Measurements from ENCODE around the gene MAML2.

MAML2 gene

GRCh38 chr11:96232132-96232531 lies 110.9 kb downstream of the MAML2 start:
- DNase-seq = no peak

GRCh38 chr11:96230686-96231085 lies 112.3 kb downstream of the MAML2 start:
- no peak for DNase-seq

GRCh38 chr11:96229354-96229977 lies 113.5 kb downstream of the MAML2 start:
- DNase-seq = no peak

- DNase-seq = no peak
Measured at GRCh38 chr11:96228910-96229309, 114.1 kb downstream of the MAML2 start.

- no peak for DNase-seq
Measured at GRCh38 chr11:96228473-96228891, 114.5 kb downstream of the MAML2 start.

- no peak for DNase-seq
Measured at GRCh38 chr11:96227244-96227643, 115.8 kb downstream of the MAML2 start.

GRCh38 chr11:96223083-96223482 lies 119.9 kb downstream of the MAML2 start:
- no peak for DNase-seq

- no peak for DNase-seq
Measured at GRCh38 chr11:96222102-96222501, 120.9 kb downstream of the MAML2 start.

- DNase-seq = no peak
Measured at GRCh38 chr11:96221244-96222070, 121.5 kb downstream of the MAML2 start.

GRCh38 chr11:96219981-96220623 lies 122.9 kb downstream of the MAML2 start:
- DNase-seq = no peak

- no peak for DNase-seq
Measured at GRCh38 chr11:96218901-96219300, 124.1 kb downstream of the MAML2 start.

- DNase-seq = no peak
Measured at GRCh38 chr11:96218006-96218405, 125.0 kb downstream of the MAML2 start.

- no peak for DNase-seq
Measured at GRCh38 chr11:96217206-96217605, 125.8 kb downstream of the MAML2 start.

GRCh38 chr11:96215826-96216225 lies 127.2 kb downstream of the MAML2 start:
- no peak for DNase-seq

GRCh38 chr11:96215110-96215782 lies 127.7 kb downstream of the MAML2 start:
- DNase-seq = no peak

GRCh38 chr11:96214777-96215109 lies 128.3 kb downstream of the MAML2 start:
- DNase-seq = no peak

- no peak for DNase-seq
Measured at GRCh38 chr11:96213500-96213899, 129.5 kb downstream of the MAML2 start.

- peak; percentile 25 for DNase-seq
Measured at GRCh38 chr11:96211436-96211835, 131.6 kb downstream of the MAML2 start.

GRCh38 chr11:96207459-96208449 lies 135.2 kb downstream of the MAML2 start:
- no peak for DNase-seq

GRCh38 chr11:96206955-96207354 lies 136.0 kb downstream of the MAML2 start:
- no peak for DNase-seq

GRCh38 chr11:96205460-96205809 lies 137.6 kb downstream of the MAML2 start:
- no peak for DNase-seq

- DNase-seq = peak; percentile 26
Measured at GRCh38 chr11:96204721-96205459, 138.1 kb downstream of the MAML2 start.

Data from activated naive CD4-positive, alpha-beta T cell treated with anti-CD3 and anti-CD28 coated beads, Interleukin-2, amount 50 U/mL, for 16 hours (primary cell).